Right renal cortex interstitium (tissue), 3 donors: ENCODE measurements around the gene ZDHHC18. TPM values are rescaled to one million over a fixed set of nuclear protein-coding genes. Genes with fewer than 3 reads are reported as not detected.
A peak's percentile ranks its signal among the peaks of the same experiment; 100 is the strongest.

Experiments used
- DNase-seq, 3 donors: peaks; one replicate each; pipeline ENCODE4 v3.0.0-alpha.2; 2013; ENCODE audit warnings: low read depth in 3 of 3, low spot score in 2 of 3
- polyA plus RNA-seq, 3 donors: library from polyadenylated mRNA; unstranded; fragments of 120-200 nt; gene quantifications; one replicate each; pipeline ENCODE4 v1.2.1, GENCODE V29; 2013; ENCODE audit not compliant: insufficient read length in 3 of 3

ZDHHC18 gene
- 10 to 100 TPM; 18.6 to 19.3 (median 19.0) TPM for polyA plus RNA-seq

GRCh38 chr1:26826261-26827105 lies at the start of gene ZDHHC18:
TSS of gene ZDHHC18 (plus strand) at chr1:26826688. CDS start at chr1:26826805, 117 bp downstream.
- DNase-seq, result peak in 2 of 3 donors; percentile 31 to 40

- no peak for DNase-seq
Observed at GRCh38 chr1:26779098-26779668, 47.3 kb upstream of the ZDHHC18 start.

GRCh38 chr1:26780344-26780957 lies 46.0 kb upstream of the ZDHHC18 start:
- DNase-seq, result no peak

- DNase-seq, result no peak
Observed at GRCh38 chr1:26781206-26781825, 45.2 kb upstream of the ZDHHC18 start.

- no peak for DNase-seq
Observed at GRCh38 chr1:26782521-26783212, 43.8 kb upstream of the ZDHHC18 start.

GRCh38 chr1:26783646-26784022 lies 42.9 kb upstream of the ZDHHC18 start:
- no peak for DNase-seq

GRCh38 chr1:26784023-26784871 lies 42.2 kb upstream of the ZDHHC18 start:
- DNase-seq, result no peak

- no peak for DNase-seq
Observed at GRCh38 chr1:26784886-26785285, 41.6 kb upstream of the ZDHHC18 start.

GRCh38 chr1:26785611-26786436 lies 40.7 kb upstream of the ZDHHC18 start:
- no peak for DNase-seq

GRCh38 chr1:26786437-26787380 lies 39.8 kb upstream of the ZDHHC18 start:
- no peak for DNase-seq

- DNase-seq, result no peak
Observed at GRCh38 chr1:26787381-26787705, 39.1 kb upstream of the ZDHHC18 start.

GRCh38 chr1:26787706-26788514 lies 38.6 kb upstream of the ZDHHC18 start, which contains the start of gene PIGV:
TSS of gene PIGV (plus strand) at chr1:26787950. CDS start at chr1:26790816, 2,866 bp downstream.
- DNase-seq, result peak in 2 of 3 donors; percentile 81 to 89

- DNase-seq, result no peak
Observed at GRCh38 chr1:26788515-26788785, 38.0 kb upstream of the ZDHHC18 start.

- peak in 1 of 3 donors; percentile 71 for DNase-seq
Observed at GRCh38 chr1:26788836-26789611, 37.5 kb upstream of the ZDHHC18 start.

GRCh38 chr1:26789612-26789865 lies 36.9 kb upstream of the ZDHHC18 start:
- DNase-seq, result no peak

- DNase-seq, result no peak
Observed at GRCh38 chr1:26789931-26790330, 36.6 kb upstream of the ZDHHC18 start.

- no peak for DNase-seq
Observed at GRCh38 chr1:26790551-26790953, 35.9 kb upstream of the ZDHHC18 start.
